ENCODE results near the gene RHOT2.
A peak's percentile ranks its signal among the peaks of the same experiment; 100 is the strongest.
"Not testable (repeated sequence)": the region's sequence is repeated elsewhere in the genome, so short reads cannot be mapped to it uniquely, and the experiment has no call there.

Gene RHOT2

DNA sequence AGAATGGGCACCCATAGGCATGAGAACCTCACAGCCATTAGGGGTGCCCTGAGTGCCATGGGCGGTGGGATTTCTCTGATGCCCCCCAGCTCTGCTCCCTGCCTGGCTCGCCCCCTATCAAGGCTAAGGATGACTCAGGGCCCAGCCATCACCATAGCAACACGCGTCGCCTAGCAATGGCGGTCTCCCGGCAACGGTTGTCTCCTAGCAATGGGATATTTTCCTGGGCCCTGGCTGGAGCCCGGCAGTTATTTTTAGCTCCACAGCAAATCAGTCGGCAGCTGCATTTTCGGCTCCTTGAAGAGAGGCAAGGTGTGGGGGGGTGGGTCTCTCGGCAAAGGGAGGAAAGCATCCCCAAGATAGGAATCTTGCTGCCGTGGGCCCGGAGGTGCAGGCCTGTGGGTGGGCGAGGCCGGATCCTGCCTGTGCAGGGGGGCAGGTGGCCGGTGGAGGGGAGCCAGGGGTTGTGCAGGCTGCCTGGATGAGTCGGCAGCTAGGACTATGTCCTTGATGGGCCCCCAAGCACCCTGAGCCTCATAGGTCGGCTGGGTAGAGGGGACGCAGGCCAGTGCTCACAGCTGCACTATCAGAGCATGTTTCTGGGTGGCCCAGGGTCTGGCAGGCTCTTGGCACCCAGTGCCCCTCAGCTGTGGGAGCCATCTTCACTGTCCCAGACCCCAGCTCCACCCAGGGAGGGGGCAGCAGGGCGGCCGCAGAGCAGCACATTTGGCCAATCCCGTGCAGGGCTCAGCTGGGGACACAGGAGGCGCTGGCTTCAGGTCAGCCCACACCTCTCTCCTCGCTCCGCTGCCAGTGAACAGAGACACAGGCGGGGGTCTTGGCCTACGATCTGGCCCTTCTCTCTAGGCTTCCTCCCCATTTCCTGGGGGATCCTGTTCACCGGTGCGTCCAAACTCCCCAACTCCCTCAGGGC, 41.9 kb downstream of the RHOT2 start:
- DNase-seq = peak; percentile 77 to 99 (median 95)
- intact Hi-C loops (cut with DNase I) = loop anchor here (2.0 kb wide), 3 partner anchors 31 to 393 kb away; partner anchors contain the start of gene CIAO3

DNA sequence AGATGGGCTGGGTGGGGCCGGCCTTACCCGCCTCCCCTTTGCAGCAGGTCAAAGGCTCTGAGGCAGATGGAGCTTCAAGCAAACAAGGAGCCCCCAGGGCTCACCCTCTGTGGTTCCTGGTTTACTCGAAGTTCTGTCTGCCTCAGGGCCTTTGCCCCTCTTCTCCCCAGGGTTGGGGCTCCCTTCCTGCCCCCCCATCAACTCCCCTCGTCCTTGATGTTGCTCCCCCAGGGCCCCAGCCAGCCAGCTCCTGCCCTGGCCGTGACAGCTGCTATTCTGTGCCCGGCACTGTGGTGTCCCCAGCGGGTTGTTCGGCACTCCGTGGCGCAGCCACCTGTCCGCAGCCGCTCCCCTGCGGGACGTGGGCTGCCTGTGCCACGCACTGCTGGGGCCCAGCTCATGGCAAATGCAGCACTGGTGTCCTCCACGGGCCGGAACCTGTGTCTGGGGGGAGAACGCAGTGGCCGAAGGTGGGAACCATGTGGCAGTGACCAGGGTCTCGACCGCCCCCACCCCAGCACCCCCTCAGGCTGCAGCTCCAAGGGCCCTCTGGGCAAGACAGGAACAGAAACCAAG, 42.7 kb downstream of the RHOT2 start:
- DNase-seq = no peak
- intact Hi-C loops (cut with DNase I) = loop anchor here (2.0 kb wide), 3 partner anchors 30 to 392 kb away; partner anchors contain the start of gene CIAO3

GRCh38 chr16:711084-711483, 43.2 kb downstream of the RHOT2 start:
- intact Hi-C loops (cut with DNase I) = loop anchor here (2.0 kb wide), 3 partner anchors 30 to 392 kb away; partner anchors contain the start of gene CIAO3
- DNase-seq = no peak

DNA sequence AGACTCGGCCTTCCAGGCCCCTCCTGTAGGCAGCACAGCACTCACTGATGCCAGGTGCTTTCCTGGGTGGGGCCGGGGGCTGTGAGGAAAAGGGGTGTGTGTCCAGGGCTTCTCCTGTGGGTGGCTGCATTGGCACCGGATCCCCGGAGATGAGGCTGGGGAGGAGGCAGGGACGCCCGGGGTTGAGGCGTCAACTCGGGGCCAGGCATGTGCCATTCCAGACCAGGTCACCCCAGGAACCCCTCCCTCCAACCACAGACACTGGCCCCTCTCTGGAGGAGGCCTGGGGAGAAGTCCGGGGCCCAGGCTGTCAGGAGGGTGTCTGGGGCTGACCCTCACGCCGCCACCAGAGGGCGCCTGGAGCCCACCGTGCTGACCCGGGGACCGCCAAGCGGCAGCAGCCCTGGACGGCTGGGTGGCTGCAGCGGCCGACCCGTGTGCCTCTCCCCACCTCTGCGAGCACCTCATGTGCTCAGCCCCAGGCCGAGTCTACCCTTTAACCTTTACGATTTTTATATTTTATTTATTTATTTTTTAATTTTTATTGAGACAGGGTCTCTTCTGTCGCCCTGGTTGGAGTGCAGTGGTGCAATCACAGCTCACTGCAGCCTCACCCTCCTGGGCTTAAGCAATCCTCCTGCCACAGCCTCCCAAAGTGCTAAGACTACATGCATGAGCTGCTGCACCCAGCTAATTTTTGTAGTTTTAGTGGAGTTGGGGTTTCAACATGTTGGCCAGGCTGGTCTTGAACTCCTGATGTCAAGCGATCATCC, 43.8 kb downstream of the RHOT2 start:
- intact Hi-C loops (cut with DNase I) = loop anchor here (2.0 kb wide), 3 partner anchors 29 to 391 kb away; partner anchors contain the start of gene CIAO3
- DNase-seq = peak in 9 of 10 donors; percentile 73 to 97 (median 85)

GRCh38 chr16:712740-713250, 44.9 kb downstream of the RHOT2 start:
- intact Hi-C loops (cut with DNase I) = not testable (repeated sequence)

GRCh38 chr16:714079-714478, 46.1 kb downstream of the RHOT2 start:
- DNase-seq = no peak
- intact Hi-C loops (cut with DNase I) = no loop called here

More at GRCh38 chr16:712740-713250, 44.9 kb downstream of the RHOT2 start:
- not testable (repeated sequence) for DNase-seq

DNA sequence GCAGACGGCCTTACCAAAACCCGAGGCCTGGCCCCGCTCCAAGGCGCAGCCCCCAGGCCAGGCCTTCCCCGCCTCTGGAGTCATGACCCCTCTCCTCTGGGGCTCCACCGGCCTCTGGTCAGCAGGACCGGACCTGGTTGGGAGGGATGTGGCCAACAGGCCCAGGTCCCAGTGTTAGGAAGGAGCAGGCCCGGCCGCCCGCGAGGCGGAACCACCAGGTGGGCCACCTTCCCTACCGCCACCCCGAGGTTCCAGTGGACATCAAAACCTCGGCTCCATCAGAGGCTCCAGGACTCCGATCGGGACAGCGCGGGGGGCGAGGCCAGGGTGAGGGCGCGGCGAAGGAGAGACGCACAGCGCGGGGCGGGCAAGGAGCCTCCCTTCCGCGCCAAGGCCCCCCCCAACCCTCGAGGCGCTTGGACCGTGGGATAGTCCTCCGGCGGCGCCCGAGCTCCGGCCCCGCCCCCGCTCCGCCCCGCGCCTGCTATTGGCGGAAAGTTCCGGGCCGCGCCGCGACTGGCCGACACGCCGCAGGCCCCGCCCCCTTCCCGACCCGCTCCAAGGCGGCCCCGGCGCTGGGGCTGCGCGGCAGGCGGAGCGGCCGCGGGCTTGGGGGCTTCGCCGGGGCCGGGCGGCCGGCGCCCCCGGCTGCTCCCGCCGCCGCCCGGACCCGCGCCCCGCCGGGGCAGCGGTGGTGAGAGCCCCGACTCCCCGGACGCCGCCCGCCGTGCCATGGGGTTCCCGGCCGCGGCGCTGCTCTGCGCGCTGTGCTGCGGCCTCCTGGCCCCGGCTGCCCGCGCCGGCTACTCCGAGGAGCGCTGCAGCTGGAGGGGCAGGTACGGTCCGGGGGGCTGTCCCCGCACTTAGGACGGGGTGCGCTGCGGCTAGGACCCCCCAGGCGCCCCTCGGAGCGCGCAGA, 46.9 kb downstream of the RHOT2 start, which contains the start of gene METRN:
METRN (plus strand) TSS at position 561 of the 919 bp plus-strand sequence; CDS start at position 733, 172 bp downstream.
- DNase-seq = peak; percentile 89 to 99 (median 91)
- intact Hi-C loops (cut with DNase I) = no loop called here

- peak in 1 of 10 donors; percentile 55 for DNase-seq
- intact Hi-C loops (cut with DNase I) = no loop called here
These were observed 47.7 kb downstream of the RHOT2 start for GRCh38 chr16:715477-716199.

GRCh38 chr16:716200-716568, 48.3 kb downstream of the RHOT2 start:
- intact Hi-C loops (cut with DNase I) = no loop called here
- DNase-seq = peak; percentile 83 to 98 (median 88)

- DNase-seq = no peak
- intact Hi-C loops (cut with DNase I) = no loop called here
These were observed 48.9 kb downstream of the RHOT2 start for GRCh38 chr16:716768-717325.

DNA sequence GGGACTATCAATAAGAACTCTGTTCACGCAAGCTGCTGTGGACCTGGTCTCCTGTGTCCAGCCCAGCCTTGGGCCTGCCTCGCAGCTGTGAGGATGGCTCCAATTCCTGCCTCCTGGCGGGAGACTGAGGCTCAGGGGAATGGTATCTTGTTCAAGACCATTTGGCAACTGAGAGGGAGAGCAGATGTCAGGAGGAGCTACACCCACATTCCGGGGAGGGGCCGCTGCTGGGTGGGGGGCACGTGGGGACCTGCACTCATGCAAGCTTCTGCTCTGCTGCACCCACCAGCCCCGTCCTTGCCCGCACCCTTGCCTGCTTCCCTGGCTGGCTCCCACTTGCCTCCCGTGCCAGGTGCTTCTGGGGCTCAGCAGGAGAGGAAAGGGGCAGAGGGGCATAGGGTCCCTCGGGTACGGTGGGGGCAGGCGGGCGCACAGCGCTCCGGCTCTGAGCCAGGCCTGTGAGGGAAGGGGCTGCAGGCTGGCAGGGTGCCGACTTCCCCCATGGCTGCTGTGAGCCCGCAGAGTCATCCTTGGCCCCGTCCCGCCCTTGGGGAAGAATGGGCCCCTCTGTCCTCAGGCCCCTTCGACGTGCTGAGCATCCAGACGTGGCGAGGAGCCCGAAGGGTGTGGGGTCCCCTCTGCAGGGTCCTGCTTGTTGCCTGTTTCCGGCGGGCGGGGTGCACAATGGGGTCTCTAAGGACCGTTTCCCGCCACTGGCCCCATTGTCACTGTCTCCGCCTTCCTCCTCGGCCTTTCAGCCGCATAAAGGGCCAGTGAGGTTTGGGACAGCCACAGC, 49.7 kb downstream of the RHOT2 start:
- DNase-seq = peak in 1 of 10 donors; percentile 91

GRCh38 chr16:718389-718788, 50.5 kb downstream of the RHOT2 start:
- intact Hi-C loops (cut with DNase I) = no loop called here
- no peak for DNase-seq

More for the DNA sequence above, 49.7 kb downstream of the RHOT2 start:
- intact Hi-C loops (cut with DNase I) = no loop called here

- intact Hi-C loops (cut with DNase I) = no loop called here
- DNase-seq = no peak
These were observed 51.0 kb downstream of the RHOT2 start for GRCh38 chr16:718922-719321.

DNA sequence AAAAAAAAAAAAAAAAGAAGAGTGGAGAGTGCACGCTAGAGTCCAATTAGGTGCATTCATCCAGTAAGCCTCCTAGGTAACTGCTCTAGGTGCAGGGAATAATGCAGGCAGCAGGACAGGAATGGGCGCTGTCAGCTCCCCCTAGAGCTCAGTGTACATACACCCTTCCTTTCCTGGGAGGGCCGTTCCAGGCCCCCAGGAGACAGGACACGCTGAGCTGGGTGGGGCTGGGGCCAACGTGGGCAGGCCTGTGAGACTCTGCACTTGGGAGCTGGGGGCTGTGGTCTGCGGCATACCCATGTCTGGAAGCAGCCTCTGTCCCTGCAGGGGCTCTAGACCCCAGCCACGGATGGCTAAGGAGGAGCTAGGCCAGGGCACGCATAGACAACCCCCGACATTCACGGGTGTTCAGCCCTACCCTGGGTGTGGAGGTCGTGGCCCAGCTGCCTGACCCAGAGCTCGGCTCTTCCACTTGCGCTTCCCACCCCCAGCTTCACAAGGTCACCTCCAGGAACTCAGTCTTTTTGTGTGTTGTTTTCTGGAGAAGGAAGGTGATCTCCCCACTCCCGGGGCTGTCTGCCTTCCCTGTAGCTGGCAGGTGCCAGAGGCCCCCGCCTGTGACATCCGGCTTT, 52.0 kb downstream of the RHOT2 start:
- intact Hi-C loops (cut with DNase I) = loop anchor here (2.0 kb wide), 1 partner anchor 21 kb away; the partner anchor contains the start of gene CIAO3

DNA sequence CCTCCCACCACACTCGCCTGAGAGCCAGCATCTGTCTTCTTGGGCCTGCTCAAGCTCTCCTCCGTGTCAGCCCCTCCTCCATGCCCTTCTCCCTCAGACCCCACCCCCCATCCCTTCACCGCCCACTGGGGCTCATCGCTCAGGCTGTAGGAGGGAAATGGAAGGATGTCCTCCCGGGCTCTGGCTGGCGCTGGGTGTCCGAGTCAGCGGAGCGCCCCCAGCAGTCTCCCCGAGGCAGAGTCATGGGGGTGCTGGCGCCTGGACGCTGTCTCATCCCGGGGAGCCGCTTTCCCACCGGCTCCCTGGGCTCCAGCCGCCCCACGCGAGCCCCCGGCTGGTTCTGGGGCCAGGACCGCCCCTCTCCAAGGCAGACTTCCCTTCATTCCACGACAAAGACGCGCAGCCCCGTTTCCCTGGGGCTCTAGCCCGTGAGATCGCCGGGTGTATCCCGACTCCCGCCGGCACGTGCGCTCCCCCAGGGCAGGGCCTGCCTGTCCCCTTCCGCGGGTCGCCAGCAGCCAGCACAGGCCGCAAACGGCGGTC, 52.6 kb downstream of the RHOT2 start:
- intact Hi-C loops (cut with DNase I) = loop anchor here (2.0 kb wide), 1 partner anchor 20 kb away; the partner anchor contains the start of gene CIAO3
- DNase-seq = peak in 9 of 10 donors; percentile 55 to 96 (median 79)

More for the DNA sequence above, 52.0 kb downstream of the RHOT2 start:
- peak in 2 of 10 donors; percentile 86 for DNase-seq

Measured in posterior cingulate gyrus (tissue), 11 donors.